A673 (cell line): ENCODE measurements around the gene MYO18A.

Experiments used
- CTCF ChIP-seq: fragments of 300-800, 200-600 bp; sonication (generic); conservative IDR thresholded peaks from 2 replicates; pipeline ENCODE4 v1.5.1; 2017; ENCODE audit warnings: low read depth, mild to moderate bottlenecking, antibody characterized with exemption, low read length, moderate library complexity, mixed read lengths
- EZH2 ChIP-seq: fragments of 200-600 bp; sonication (generic); IDR thresholded peaks from 2 replicates; pipeline ENCODE4 v1.6.1; 2017; ENCODE audit warnings: borderline replicate concordance, low read depth, mild to moderate bottlenecking, mixed read lengths, antibody characterized with exemption, low read length; ENCODE audit not compliant: poor library complexity, severe bottlenecking

GRCh38 chr17:29158488-29159275 is 21.5 kb downstream of the MYO18A start:
- no peak for TF ChIP-seq CTCF
- TF ChIP-seq EZH2: no peak
